Activated CD8-positive, alpha-beta memory T cell treated with anti-CD3 and anti-CD28 coated beads, Interleukin-2, amount 10 ng/mL, durations not matched to agents 7 days and 5 days (primary cell): ENCODE measurements around the gene CCRL2. TPM values are rescaled to one million over a fixed set of nuclear protein-coding genes. Genes with fewer than 3 reads are reported as not detected.

ENCODE experiments used
- ATAC-seq: fragments of 150-1000 bp; cut with Tn5 transposase; one replicate; pipeline ENCODE4 v1.10.0; 2021; ENCODE audit warnings: moderate library complexity
- CTCF ChIA-PET: fragments of 350-600 bp; sonication (Branson Sonifier 250); formaldehyde crosslinking; loops from one replicate; lab custom pipeline; 2021; ENCODE audit warnings: antibody characterized with exemption; lab: Charles Lee
- DNase-seq: peaks from one replicate; pipeline ENCODE4 v3.0.0-alpha.2; 2020
- H3K27ac Mint-ChIP-seq: one replicate; pipeline ENCODE4 v1.8.0; 2021; ENCODE audit warnings: mild to moderate bottlenecking, mixed read lengths
- H3K27me3 Mint-ChIP-seq: one replicate; pipeline ENCODE4 v1.8.0; 2021; ENCODE audit warnings: mixed read lengths
- H3K36me3 Mint-ChIP-seq: one replicate; pipeline ENCODE4 v1.8.0; 2021; ENCODE audit warnings: mild to moderate bottlenecking, mixed read lengths
- H3K4me1 Mint-ChIP-seq: one replicate; pipeline ENCODE4 v1.8.0; 2021; ENCODE audit warnings: mixed read lengths
- H3K4me3 Mint-ChIP-seq: one replicate; pipeline ENCODE4 v1.8.0; 2021; ENCODE audit warnings: mild to moderate bottlenecking, moderate library complexity, mixed read lengths
- H3K9me3 Mint-ChIP-seq: one replicate; pipeline ENCODE4 v1.8.0; 2022; ENCODE audit warnings: low read depth, mixed read lengths
- total RNA-seq, 2 experiments: library from RNA; stranded (reverse); gene quantifications; one replicate each; pipeline ENCODE4 v1.2.3, GENCODE V29; 2021

The CCRL2 gene
- total RNA-seq, 2 experiments from 2014 or later = 10.0 to 11.9 TPM

DNA sequence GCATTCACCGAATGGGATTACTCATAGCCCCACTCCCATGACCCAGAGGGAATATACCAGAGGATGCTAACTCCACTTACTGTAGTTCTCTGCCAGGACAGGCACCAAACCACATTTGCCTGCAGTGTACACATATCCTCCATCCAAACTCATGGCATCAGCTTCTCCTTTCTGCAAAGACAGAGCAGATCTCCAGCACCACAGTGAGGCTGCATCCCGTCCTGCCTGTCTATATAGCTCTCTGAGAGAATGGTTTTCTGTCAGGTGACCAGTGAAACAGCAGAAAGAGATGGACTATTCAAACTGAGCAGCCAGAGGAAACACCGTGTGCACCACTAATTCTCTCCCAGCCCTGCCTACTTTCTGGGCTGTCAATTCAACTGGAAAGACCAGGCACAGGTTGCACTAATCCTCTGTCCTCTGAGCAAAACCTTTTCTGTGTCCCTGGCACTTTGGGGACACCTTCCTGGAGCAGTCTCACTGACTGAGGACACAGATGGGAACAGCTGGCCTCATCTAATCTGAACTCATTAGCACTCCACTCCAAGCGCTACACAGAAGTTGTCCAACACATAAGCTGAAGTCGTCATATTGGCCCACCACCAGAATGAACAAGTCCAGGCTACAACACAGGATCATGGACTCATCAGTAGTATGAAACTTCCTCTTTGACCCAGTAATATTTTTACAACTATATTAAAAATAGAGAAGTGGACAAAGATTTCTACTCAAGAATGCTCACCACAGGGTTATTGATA is 40.3 kb downstream of the CCRL2 start:
- Mint-ChIP-seq H3K4me3 (no peak overlapping the region), H3K9me3 (no peaks in the 10 kb centered on the region), H3K27ac (no peak overlapping the region), H3K4me1 (peaks cover 7% of the 10 kb centered on the region), H3K27me3 (peaks cover 17% of the 10 kb centered on the region), H3K36me3 (no peaks in the 10 kb centered on the region)
- ATAC-seq (no peak), DNase-seq (no peak)
- CTCF ChIA-PET = no interaction called here

DNA sequence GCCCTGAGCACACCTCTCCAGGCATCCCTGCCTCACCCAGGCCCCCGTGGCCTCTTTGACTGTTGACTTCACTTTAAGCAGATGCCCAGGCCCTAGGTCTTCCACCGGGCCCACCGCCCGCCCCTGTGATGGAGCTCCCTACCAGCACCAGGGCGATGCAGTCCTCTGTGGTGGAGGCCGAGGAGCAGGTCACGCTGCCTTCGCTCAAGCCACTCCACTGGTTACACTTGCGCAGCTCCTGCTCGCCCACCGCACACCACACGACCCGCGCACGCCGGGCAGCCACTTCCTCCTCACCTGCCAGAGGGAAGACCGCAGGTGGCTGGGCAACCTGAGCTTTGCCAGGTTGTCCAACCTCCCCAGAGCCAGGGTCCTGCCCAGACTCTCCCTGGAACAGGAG is 41.7 kb downstream of the CCRL2 start:
- Mint-ChIP-seq H3K27me3 (peaks cover 30% of the 10 kb centered on the region), H3K9me3 (no peaks in the 10 kb centered on the region), H3K4me3 (no peak overlapping the region), H3K27ac (no peak overlapping the region), H3K4me1 (peaks cover 11% of the 10 kb centered on the region), H3K36me3 (no peaks in the 10 kb centered on the region)
- CTCF ChIA-PET = interaction anchor here (0.6 kb wide), 1 partner anchor 31 kb away, joined by 3 read pairs; no protein-coding TSS in a partner anchor
- ATAC-seq (no peak), DNase-seq (no peak)

DNA sequence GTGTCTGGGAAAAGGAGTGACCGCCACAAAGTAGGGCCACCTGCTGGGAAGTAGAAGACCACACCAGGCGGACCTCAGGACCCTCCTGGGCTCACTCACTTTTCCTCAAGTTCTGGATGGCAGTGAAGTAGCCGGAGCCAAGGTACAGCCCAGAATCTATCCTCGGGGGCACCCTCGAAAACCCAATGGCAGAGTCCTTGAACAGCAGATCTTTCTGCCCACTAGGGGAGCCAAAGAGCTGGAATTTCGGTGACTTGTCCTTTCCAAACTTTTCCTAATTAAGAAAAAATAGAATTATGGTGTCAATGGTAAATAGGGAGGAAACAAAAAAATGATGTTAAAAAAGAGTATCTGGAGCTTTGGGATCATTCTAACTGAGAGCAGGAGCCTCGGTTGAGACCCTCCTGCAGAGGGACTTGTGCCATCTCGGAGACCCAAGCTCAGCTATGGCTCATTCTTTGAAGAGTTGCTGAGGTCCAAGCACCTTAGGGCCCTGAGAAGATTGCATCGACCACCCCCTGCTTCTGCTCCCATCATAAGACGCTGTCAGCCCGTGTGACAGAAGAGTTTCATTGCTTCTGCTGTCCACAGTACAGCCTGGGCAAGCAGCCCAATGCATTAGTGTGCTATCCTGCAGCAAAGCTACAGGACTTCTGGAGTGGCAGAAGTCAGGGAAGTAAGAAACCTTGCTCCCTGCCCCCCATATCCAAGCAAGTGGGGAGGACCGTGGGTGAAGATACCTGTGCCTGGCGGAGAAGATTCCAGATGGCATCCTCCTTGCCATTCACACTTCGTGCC is 42.9 kb downstream of the CCRL2 start:
- Mint-ChIP-seq H3K9me3 (no peaks in the 10 kb centered on the region), H3K27me3 (peaks cover 37% of the 10 kb centered on the region), H3K4me1 (peaks cover 7% of the 10 kb centered on the region), H3K27ac (no peak overlapping the region), H3K36me3 (no peaks in the 10 kb centered on the region), H3K4me3 (no peak overlapping the region)
- CTCF ChIA-PET = interaction anchor here (0.7 to 2.0 kb wide), 7 partner anchors 16 to 112 kb away, joined by 3 to 6 read pairs (median 3); no protein-coding TSS in a partner anchor
- peak; percentile 27 for DNase-seq
- no peak for ATAC-seq

DNA sequence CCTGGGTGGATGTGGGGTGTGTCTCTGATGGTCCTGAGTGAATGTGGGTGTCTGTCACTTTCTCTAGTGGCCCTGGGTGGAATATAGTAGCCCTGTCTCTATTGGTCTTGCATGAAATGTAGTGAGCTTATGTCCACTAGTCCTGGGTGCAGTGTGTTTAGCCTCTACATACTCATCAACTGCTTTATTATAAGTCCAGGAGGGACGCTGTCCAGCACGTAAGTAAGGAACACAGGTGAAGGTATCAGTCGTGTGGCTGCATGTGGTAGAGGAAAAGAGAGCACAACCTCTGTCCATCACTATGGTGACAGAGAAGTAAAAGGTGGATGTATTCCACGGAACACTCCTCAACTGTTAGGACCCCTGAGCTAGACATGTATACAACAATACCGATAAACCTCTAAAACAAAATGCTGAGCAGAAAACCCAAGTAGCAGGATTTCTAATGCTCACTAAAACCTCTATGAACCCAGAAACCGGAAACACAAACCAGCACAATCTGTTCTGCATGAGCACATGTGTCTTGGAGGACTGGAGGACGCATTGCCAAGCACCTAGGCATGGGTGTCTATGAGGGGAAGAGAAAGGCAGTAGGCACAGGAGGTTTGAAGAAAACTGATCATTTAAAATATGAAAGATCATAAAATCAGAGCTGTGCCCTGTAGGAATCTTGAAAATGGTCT is 46.6 kb downstream of the CCRL2 start:
- Mint-ChIP-seq H3K4me3 (no peak overlapping the region), H3K27ac (no peak overlapping the region), H3K27me3 (peaks cover 42% of the 10 kb centered on the region), H3K9me3 (no peaks in the 10 kb centered on the region), H3K36me3 (no peaks in the 10 kb centered on the region), H3K4me1 (peaks cover 7% of the 10 kb centered on the region)
- DNase-seq (peak; percentile 22), ATAC-seq (no peak)
- CTCF ChIA-PET = no interaction called here

DNA sequence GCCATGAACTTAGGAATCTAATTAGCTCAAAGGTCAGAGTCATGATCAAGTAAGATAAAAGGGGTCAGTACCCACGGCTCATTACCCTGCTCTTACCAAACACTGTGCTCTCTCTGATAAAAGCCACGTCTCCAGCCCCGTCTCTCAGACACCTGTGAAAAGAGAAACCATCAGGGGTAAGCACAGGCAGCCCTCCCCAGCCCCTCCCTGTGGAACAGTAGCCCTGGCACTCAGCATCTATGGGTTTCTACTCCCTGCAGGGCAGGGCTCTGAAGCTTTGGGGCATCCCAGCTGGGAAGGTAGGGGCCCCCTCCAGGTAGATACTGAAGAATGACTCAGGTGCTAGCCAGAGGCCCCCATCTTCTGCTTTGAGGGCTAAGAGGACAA is 47.1 kb downstream of the CCRL2 start:
- no peak overlapping the region for H3K27ac Mint-ChIP-seq
- H3K4me1 Mint-ChIP-seq = peaks cover 7% of the 10 kb centered on the region
- ATAC-seq = no peak
- H3K27me3 Mint-ChIP-seq = peaks cover 45% of the 10 kb centered on the region
- no peaks in the 10 kb centered on the region for H3K36me3 Mint-ChIP-seq
- CTCF ChIA-PET = no interaction called here
- H3K9me3 Mint-ChIP-seq = no peaks in the 10 kb centered on the region
- peak; percentile 37 for DNase-seq
- H3K4me3 Mint-ChIP-seq = no peak overlapping the region

DNA sequence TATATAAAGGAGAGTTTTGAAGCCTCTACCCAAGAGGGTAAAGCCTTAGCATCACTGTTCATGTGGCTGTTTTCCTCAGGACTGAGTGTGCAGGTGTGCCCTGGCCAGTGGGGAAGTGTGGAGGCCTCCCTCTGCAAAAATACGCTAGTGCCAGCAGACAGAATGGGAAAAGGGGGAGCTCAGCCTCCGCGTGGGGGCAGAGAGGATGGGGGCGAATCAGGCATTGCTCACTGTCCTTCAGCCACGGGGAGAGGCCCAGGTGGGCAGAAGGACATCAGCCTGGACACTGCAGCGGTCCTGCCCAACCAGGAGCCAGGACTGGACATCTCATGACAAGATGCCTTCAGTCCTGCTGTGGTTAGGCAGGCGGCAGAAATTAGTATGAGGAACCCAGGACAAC is 47.5 kb downstream of the CCRL2 start:
- CTCF ChIA-PET = no interaction called here
- ATAC-seq = no peak
- H3K9me3 Mint-ChIP-seq = no peaks in the 10 kb centered on the region

DNA sequence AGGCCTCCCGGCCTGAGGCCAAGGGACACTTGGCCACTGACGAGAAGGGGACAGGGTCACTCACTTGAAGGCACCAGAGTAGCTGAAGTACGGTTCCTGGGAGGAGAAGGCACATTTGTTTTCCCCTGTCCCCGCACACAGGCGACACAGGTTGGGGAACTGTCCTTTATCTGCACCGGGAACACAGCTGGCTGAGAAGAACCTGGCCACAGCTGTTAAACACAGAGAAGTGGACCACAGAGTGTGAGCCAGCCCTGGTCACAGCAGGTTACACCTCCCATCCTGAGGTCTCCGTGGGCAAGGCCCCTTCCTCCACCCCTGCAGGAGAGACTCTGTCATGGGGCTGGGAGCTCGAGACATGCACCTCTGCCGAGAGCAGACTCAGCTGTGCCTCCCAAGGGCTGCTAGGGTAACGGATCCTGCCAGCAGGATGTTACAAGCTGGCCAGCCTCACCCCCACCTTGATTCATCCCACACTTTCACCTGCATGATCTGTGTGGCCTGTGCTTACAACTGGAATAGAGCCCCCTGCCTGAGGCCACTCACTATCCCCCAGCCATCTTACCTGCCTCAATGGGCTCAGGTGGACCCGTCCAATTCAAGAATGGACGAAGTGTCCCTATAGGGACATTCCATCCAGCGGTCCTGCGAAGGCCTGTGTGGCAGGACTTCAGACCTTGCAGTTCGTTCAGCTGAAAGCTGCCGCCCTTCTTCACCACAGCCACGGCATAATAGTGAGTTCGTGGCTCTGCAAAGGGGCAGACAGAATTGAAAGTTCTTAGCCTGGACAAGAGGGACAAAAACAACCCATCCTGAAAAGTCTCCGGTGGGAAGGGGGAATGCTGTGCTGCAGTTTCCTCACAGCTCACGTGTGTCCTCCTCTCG is 48.4 kb downstream of the CCRL2 start:
- CTCF ChIA-PET = no interaction called here
- Mint-ChIP-seq H3K4me1 (peaks cover 7% of the 10 kb centered on the region), H3K36me3 (no peaks in the 10 kb centered on the region), H3K27ac (no peak overlapping the region), H3K4me3 (no peak overlapping the region), H3K9me3 (peaks cover 3% of the 10 kb centered on the region), H3K27me3 (peaks cover 58% of the 10 kb centered on the region)
- DNase-seq (peak; percentile 34), ATAC-seq (no peak)

More for the DNA sequence above, 47.5 kb downstream of the CCRL2 start:
- H3K27ac Mint-ChIP-seq = no peak overlapping the region
- peaks cover 7% of the 10 kb centered on the region for H3K4me1 Mint-ChIP-seq
- no peaks in the 10 kb centered on the region for H3K36me3 Mint-ChIP-seq
- no peak overlapping the region for H3K4me3 Mint-ChIP-seq
- H3K27me3 Mint-ChIP-seq = peaks cover 49% of the 10 kb centered on the region
- DNase-seq = peak; percentile 27

DNA sequence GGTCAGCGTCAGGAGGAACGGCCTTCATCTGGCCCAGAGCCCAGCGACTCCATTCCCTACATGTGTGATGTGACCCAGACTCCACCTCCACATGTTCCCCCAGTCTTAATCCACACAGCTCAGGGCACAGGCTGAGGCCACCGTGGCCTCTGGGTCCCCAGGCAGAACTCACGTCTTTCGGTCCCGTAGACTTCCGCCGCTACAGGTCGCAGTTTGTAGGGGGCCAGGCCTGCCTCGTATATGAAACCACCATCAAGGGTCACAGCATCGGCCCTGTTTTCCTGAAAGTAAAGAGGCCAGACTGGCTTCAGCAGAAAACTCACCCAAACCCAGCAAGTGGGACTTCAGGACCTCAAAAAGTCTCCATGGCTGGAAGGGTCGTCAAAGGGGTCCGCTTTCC is 49.1 kb downstream of the CCRL2 start:
- DNase-seq = peak; percentile 39
- H3K27ac Mint-ChIP-seq = no peak overlapping the region
- no peak overlapping the region for H3K4me3 Mint-ChIP-seq
- no peak for ATAC-seq
- peaks cover 7% of the 10 kb centered on the region for H3K4me1 Mint-ChIP-seq
- H3K9me3 Mint-ChIP-seq = peaks cover 4% of the 10 kb centered on the region
- CTCF ChIA-PET = no interaction called here
- peaks cover 59% of the 10 kb centered on the region for H3K27me3 Mint-ChIP-seq
- no peaks in the 10 kb centered on the region for H3K36me3 Mint-ChIP-seq

Other genes with a start within 250 kb of the CCRL2 start
- gene CCR1, start 198.9 kb upstream of the CCRL2 start, total RNA-seq = 10 to 100 TPM; 35.3 to 55.6 TPM
- gene CCR3, start 164.8 kb upstream of the CCRL2 start, total RNA-seq = 1 to 10 TPM; 1.4 to 2.0 TPM
- gene CCR2, start 53.1 kb upstream of the CCRL2 start, total RNA-seq = 10 to 100 TPM; 37.9 to 80.1 TPM
- gene CCR5, start 36.3 kb upstream of the CCRL2 start, total RNA-seq = 10 to 100 TPM; 87.0 to 99.8 TPM
- not detected for gene LTF, start 57.6 kb downstream of the CCRL2 start, total RNA-seq
- gene RTP3, start 90.7 kb downstream of the CCRL2 start, total RNA-seq = not detected
- under 1 TPM in 1 of 2 experiments, not detected in 1; 0.07 TPM for gene LRRC2, start 159.0 kb downstream of the CCRL2 start, total RNA-seq
- not detected for gene FAM240A, start 205.3 kb downstream of the CCRL2 start, total RNA-seq